MM.1S (cell line): ENCODE results near the gene UTP14C.

Experiments
- DNase-seq: peaks from one replicate; pipeline ENCODE4 v3.0.0-alpha.2; 2015
- H2AFZ ChIP-seq: fragments of 300-600 bp; sonication (generic); 2 replicates; pipeline ENCODE4 v1.6.0; 2016; ENCODE audit warnings: antibody characterized with exemption, low read length
- H3F3A ChIP-seq: fragments of 300-600 bp; sonication (generic); 2 replicates; pipeline ENCODE4 v1.6.1; 2016; ENCODE audit warnings: mild to moderate bottlenecking, antibody characterized with exemption, low read length, moderate library complexity, mixed read lengths; ENCODE audit not compliant: insufficient read depth
- H3K27ac ChIP-seq: fragments of 300-600 bp; sonication (generic); 2 replicates; pipeline ENCODE4 v1.5.1; 2016; ENCODE audit warnings: mild to moderate bottlenecking, low read length
- H3K27me3 ChIP-seq: fragments of 300-600 bp; sonication (generic); replicated peaks from 2 replicates; pipeline ENCODE4 v1.6.0; 2016; ENCODE audit warnings: low read length; ENCODE audit not compliant: insufficient read depth
- H3K36me3 ChIP-seq: fragments of 300-600 bp; sonication (generic); replicated peaks from 2 replicates; pipeline ENCODE4 v1.6.1; 2016; ENCODE audit warnings: mild to moderate bottlenecking, low read length, mixed read lengths; ENCODE audit not compliant: insufficient read depth
- H3K4me1 ChIP-seq: fragments of 300-600 bp; sonication (generic); 2 replicates; pipeline ENCODE4 v1.6.1; 2016; ENCODE audit warnings: low read length, mixed read lengths
- H3K4me2 ChIP-seq: fragments of 300-600 bp; sonication (generic); 2 replicates; pipeline ENCODE4 v1.6.0; 2016; ENCODE audit warnings: low read depth, low read length
- H3K4me3 ChIP-seq: fragments of 300-600 bp; sonication (generic); 2 replicates; pipeline ENCODE4 v1.5.1; 2016; ENCODE audit warnings: low read length, mixed read lengths
- H3K79me2 ChIP-seq: fragments of 300-600 bp; sonication (generic); 2 replicates; pipeline ENCODE4 v1.6.1; 2016; ENCODE audit warnings: mixed run types, low read length, mixed read lengths
- H3K9ac ChIP-seq: fragments of 300-600 bp; sonication (generic); 2 replicates; pipeline ENCODE4 v1.6.1; 2016; ENCODE audit warnings: low read length, mixed read lengths
- H3K9me2 ChIP-seq: fragments of 300-600 bp; sonication (generic); replicated peaks from 2 replicates; pipeline ENCODE4 v1.6.1; 2016; ENCODE audit warnings: mild to moderate bottlenecking, low read length, mixed read lengths; ENCODE audit not compliant: insufficient read depth
- H3K9me3 ChIP-seq: fragments of 300-600 bp; sonication (generic); replicated peaks from 2 replicates; pipeline ENCODE4 v1.6.1; 2016; ENCODE audit warnings: mild to moderate bottlenecking, low read length, mixed read lengths; ENCODE audit not compliant: insufficient read depth
- H4K20me1 ChIP-seq: fragments of 300-600 bp; sonication (generic); 2 replicates; pipeline ENCODE4 v1.6.1; 2016; ENCODE audit warnings: mild to moderate bottlenecking, low read length, moderate library complexity, mixed read lengths; ENCODE audit not compliant: insufficient read depth
- EZH2 ChIP-seq: fragments of 300-600 bp; sonication (generic); optimal IDR thresholded peaks from 2 replicates; pipeline ENCODE3; 2017; ENCODE audit warnings: low read depth, mild to moderate bottlenecking, antibody characterized with exemption, low read length, mixed read lengths
- EZH2phosphoT487 ChIP-seq: fragments of 300-600 bp; sonication (generic); IDR thresholded peaks from 2 replicates; pipeline ENCODE4 v1.6.1; 2018; ENCODE audit warnings: antibody characterized with exemption, low read length
- TF ChIP-seq, protein P1 (sequence below): fragments of 300-600 bp; sonication (generic); IDR thresholded peaks from 2 replicates; pipeline ENCODE4 v1.5.1; 2016; ENCODE audit warnings: antibody characterized with exemption, low read length, mixed read lengths

UTP14C gene

DNA sequence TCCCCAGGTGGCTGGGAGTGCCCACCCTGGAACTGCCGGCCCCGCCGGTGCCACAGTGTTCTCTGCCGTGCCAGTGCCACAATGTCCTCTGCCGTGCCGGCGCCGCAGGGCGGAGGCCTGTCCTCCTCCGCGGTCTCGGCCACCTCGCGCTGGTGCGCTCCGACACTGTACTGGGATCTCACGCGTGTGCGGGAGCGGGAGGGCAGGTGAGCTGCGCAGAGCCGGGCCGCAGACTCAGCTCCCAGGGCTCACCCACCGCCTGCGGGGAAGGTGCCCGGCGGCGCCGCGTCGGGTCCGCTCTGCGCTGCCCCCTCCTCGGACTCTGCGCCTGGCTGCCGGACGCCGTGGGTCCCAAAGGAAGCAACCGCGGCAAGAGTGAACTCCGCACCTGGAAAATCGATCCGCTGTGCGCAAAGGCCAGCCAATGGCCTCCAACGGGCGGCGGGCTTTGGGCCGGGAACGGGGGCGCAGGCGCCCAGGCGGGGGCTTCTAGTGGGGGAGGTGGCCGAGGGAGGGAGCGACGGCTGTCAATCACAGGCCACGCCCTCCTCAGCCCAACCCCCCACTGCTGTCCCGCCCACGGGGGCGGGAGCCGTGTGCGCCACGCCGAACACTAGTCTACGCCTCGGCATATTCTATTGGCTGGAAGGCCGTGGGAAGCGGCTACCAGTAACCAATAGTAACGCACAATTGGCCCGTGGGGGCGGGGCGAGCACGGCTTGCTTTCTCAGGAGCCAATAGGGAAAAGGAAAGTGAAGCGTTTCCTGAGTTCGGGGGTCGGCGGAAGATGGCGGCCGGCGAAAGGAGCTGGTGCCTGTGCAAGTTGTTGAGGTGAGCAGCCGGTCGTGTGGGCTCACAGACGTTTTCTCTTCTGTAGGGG, 12.6 kb upstream of the UTP14C start, which contains the start of gene ALG11:
ALG11 (plus strand) TSS at position 767 of the 880 bp plus-strand sequence; CDS start at position 788, 21 bp downstream.
- Histone ChIP-seq H3K36me3 (no peaks in the 10 kb centered on the region), H4K20me1 (no peaks in the 10 kb centered on the region), H3K4me1 (no peaks in the 10 kb centered on the region), H2AFZ (peak within 1 kb of the TSS; percentile 61), H3K27me3 (peaks cover 4% of the 10 kb centered on the region; the same call in 1 of the 2 replicates), H3K9me2 (no peaks in the 10 kb centered on the region), H3K9me3 (no peaks in the 10 kb centered on the region), H3K27ac (no peak within 1 kb of the TSS), H3K79me2 (peaks cover 16% of the 10 kb centered on the region), H3K4me3 (peak within 1 kb of the TSS; percentile 79), H3F3A (no peaks in the 10 kb centered on the region), H3K4me2 (peak within 1 kb of the TSS; percentile 74), H3K9ac (peak within 1 kb of the TSS; percentile 72)
- TF ChIP-seq EZH2phosphoT487 (no peak), EZH2 (no peak)
- TF ChIP-seq, protein P1, sequence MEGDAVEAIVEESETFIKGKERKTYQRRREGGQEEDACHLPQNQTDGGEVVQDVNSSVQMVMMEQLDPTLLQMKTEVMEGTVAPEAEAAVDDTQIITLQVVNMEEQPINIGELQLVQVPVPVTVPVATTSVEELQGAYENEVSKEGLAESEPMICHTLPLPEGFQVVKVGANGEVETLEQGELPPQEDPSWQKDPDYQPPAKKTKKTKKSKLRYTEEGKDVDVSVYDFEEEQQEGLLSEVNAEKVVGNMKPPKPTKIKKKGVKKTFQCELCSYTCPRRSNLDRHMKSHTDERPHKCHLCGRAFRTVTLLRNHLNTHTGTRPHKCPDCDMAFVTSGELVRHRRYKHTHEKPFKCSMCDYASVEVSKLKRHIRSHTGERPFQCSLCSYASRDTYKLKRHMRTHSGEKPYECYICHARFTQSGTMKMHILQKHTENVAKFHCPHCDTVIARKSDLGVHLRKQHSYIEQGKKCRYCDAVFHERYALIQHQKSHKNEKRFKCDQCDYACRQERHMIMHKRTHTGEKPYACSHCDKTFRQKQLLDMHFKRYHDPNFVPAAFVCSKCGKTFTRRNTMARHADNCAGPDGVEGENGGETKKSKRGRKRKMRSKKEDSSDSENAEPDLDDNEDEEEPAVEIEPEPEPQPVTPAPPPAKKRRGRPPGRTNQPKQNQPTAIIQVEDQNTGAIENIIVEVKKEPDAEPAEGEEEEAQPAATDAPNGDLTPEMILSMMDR = no peak
- peak; percentile 94 for DNase-seq

DNA sequence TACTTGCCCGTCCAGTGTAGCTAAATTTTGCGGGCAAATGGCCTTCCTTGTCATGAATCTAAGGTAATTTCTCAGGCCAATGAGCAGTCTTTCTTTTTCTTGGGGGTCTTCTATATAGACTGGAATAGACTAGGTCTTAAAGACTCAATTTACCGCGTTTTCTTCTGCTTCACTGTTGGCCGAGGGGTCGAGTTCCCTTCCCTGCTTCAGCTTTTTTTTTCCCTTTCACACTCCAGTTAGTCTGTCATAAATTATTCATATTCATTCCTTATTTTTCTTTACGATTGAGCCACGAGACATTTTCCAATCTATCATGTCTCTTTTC, 12.0 kb upstream of the UTP14C start:
- peaks cover 16% of the 10 kb centered on the region for H3K79me2 ChIP-seq
- peaks cover 4% of the 10 kb centered on the region; the same call in 1 of the 2 replicates for H3K27me3 ChIP-seq
- no peak for DNase-seq
- H3F3A ChIP-seq = no peaks in the 10 kb centered on the region
- peak overlapping the region; percentile 61; the same call in 1 of the 2 replicates for H2AFZ ChIP-seq
- no peaks in the 10 kb centered on the region for H3K4me1 ChIP-seq
- TF ChIP-seq, protein P1 = no peak
- no peak for TF ChIP-seq EZH2phosphoT487
- no peak for TF ChIP-seq EZH2
- H3K9me2 ChIP-seq = no peaks in the 10 kb centered on the region
- no peak overlapping the region for H3K27ac ChIP-seq
- no peaks in the 10 kb centered on the region for H4K20me1 ChIP-seq
- no peaks in the 10 kb centered on the region for H3K9me3 ChIP-seq
- peak overlapping the region; percentile 72 for H3K9ac ChIP-seq
- H3K36me3 ChIP-seq = no peaks in the 10 kb centered on the region
- peak overlapping the region; percentile 37 for H3K4me2 ChIP-seq
- H3K4me3 ChIP-seq = peak overlapping the region; percentile 79

DNA sequence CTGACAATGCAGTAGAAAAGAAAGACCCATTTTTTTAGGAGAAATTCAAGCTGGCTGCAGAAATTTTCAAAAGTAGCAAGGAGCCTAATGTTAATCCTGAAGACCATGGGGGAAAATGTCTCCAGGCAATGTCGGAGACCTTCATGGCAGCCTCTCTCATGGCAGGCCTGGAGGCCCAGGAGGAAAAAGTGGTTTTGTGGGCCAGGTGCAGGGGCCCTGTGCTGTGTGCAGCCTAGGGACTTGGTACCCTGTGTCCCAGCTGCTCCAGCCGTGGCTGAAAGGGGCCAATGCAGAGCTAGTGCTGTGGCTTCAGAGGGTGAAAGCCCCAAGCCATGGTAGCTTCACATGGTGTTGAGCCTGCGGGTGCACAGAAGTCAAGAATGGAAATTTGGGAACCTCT, 8.2 kb upstream of the UTP14C start:
- no peaks in the 10 kb centered on the region for H3K27me3 ChIP-seq
- TF ChIP-seq, protein P1 = no peak
- no peak for TF ChIP-seq EZH2phosphoT487
- TF ChIP-seq EZH2 = no peak
- H3K9me3 ChIP-seq = no peaks in the 10 kb centered on the region
- DNase-seq = no peak
- H3K9ac ChIP-seq = no peak overlapping the region
- no peaks in the 10 kb centered on the region for H4K20me1 ChIP-seq
- no peak overlapping the region for H3K27ac ChIP-seq
- H3K9me2 ChIP-seq = no peaks in the 10 kb centered on the region
- peaks cover 16% of the 10 kb centered on the region for H3K79me2 ChIP-seq
- no peak overlapping the region for H2AFZ ChIP-seq
- H3K36me3 ChIP-seq = no peaks in the 10 kb centered on the region
- H3F3A ChIP-seq = no peaks in the 10 kb centered on the region
- H3K4me1 ChIP-seq = no peaks in the 10 kb centered on the region
- H3K4me3 ChIP-seq = no peak overlapping the region
- H3K4me2 ChIP-seq = no peak overlapping the region
